ENCODE measurements around the gene ABHD12. TPM values are rescaled to one million over a fixed set of nuclear protein-coding genes. Genes with fewer than 3 reads are reported as not detected.

Gene ABHD12
- total and polyA plus RNA-seq, 8 donors = 44.4 to 73.0 (median 57.5) TPM

DNA sequence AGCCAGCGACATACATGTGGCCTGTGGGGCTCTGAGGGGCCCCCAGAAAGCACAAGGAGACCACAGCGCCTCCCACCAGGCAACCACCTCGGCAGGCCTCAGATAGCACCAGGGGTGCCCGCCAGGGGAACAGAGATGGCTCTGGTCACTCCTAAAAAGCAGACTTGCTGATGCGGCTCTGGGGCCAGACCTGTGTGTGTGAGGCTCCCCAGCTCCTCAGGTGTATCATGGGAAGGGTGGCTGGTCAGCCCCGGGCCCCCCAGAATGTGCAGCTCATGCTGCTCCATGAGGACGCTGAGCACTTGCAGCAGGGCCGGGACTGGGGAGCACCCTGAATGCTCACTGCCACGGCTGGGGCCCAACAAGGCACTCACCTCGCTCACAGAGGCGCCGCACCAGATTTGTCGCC, 82.5 kb downstream of the ABHD12 start:
- H3K9me3 ChIP-seq = no peaks in the 10 kb centered on the region
- intact Hi-C loops (cut with DNase I) = no loop called here
- 93 to 96% methylated on average over 13 of the region's 13 CpGs for WGBS, 2 donors
- ATAC-seq = no peak
- no peak for FAIRE-seq
- peak in 2 of 6 donors; percentile 48 to 61 for DNase-seq
- peaks cover 0 to 27% (median 2%) of the 10 kb centered on the region in 3 donors for H3K36me3 ChIP-seq
- no peak overlapping the region for H3K27ac ChIP-seq
- H3K4me3 ChIP-seq = no peak overlapping the region
- H3K4me1 ChIP-seq = peaks cover 0 to 9% (median 0%) of the 10 kb centered on the region in 3 donors
- no peak for TF ChIP-seq CTCF (IDR thresholded peaks at IDR 0.05)
- no peaks in the 10 kb centered on the region for H3K27me3 ChIP-seq

GRCh38 chr20:25306991-25307903, 83.4 kb downstream of the ABHD12 start:
- Histone ChIP-seq H3K4me3 (no peak overlapping the region), H3K27me3 (no peaks in the 10 kb centered on the region), H3K36me3 (peaks cover 0 to 36% (median 2%) of the 10 kb centered on the region in 3 donors), H3K9me3 (no peaks in the 10 kb centered on the region), H3K4me1 (peaks cover 0 to 9% (median 0%) of the 10 kb centered on the region in 3 donors), H3K27ac (no peak overlapping the region)
- WGBS, 2 donors = 92 to 93% methylated on average over 10 of the region's 10 CpGs
- ATAC-seq = no peak
- no peak for FAIRE-seq
- TF ChIP-seq CTCF (IDR thresholded peaks at IDR 0.05) = no peak
- intact Hi-C loops (cut with DNase I) = no loop called here
- peak in 2 of 6 donors; percentile 39 to 51 for DNase-seq

DNA sequence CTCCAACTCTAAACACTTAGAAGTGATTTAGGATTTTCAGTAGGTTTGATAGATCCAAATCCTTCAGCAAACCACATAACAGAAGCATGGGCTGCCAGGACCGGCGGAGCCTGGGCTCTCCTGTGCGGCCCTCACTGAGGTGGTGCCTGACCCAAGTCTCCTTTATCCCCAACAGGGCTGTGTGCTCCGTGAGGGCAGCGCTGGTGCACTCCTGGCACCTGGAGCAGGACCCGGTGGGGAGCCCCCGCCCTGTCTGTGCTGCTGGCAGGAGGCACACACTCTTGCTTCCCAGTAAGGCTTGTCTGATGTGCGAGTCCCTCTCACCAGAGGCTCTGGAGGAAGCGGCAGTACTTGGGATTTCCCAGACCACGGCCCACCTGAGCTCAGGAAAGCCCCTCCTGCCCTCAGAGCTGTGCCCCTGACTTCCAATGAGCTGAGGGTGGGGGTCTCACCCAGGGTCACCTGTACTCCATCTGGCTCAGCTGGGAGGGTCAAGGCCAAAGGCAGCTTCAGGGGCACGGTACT, 86.5 kb downstream of the ABHD12 start:
- H3K4me3 ChIP-seq = no peak overlapping the region
- FAIRE-seq = no peak
- no peaks in the 10 kb centered on the region for H3K27me3 ChIP-seq
- H3K9me3 ChIP-seq = no peaks in the 10 kb centered on the region
- intact Hi-C loops (cut with DNase I) = no loop called here
- no peaks in the 10 kb centered on the region for H3K4me1 ChIP-seq
- 89% methylated on average over 11 of the region's 11 CpGs for WGBS, 2 donors
- DNase-seq = peak in 1 of 6 donors; percentile 35
- H3K36me3 ChIP-seq = peaks cover 0 to 40% (median 8%) of the 10 kb centered on the region in 3 donors
- TF ChIP-seq CTCF (IDR thresholded peaks at IDR 0.05) = no peak
- ATAC-seq = no peak
- H3K27ac ChIP-seq = no peak overlapping the region

GRCh38 chr20:25303292-25304024, 87.2 kb downstream of the ABHD12 start:
- 93 to 94% methylated on average over 12 of the region's 12 CpGs for WGBS, 2 donors
- H3K36me3 ChIP-seq = peaks cover 0 to 34% (median 8%) of the 10 kb centered on the region in 3 donors
- no peak overlapping the region for H3K4me3 ChIP-seq
- peak in 1 of 6 donors; percentile 60 for DNase-seq
- no peak overlapping the region for H3K27ac ChIP-seq
- H3K27me3 ChIP-seq = no peaks in the 10 kb centered on the region
- TF ChIP-seq CTCF (IDR thresholded peaks at IDR 0.05) = no peak
- no peak for FAIRE-seq
- intact Hi-C loops (cut with DNase I) = no loop called here
- no peaks in the 10 kb centered on the region for H3K9me3 ChIP-seq
- no peak for ATAC-seq
- H3K4me1 ChIP-seq = no peaks in the 10 kb centered on the region

Measured in pancreas (tissue), 10 donors.